Liver (tissue), 9 donors: ENCODE results near the gene TNS3. TPM values are rescaled to one million over a fixed set of nuclear protein-coding genes. Genes with fewer than 3 reads are reported as not detected.

Experiments used
- DNase-seq: peaks from one replicate; pipeline ENCODE4 v3.0.0-alpha.2; 2017; ENCODE audit warnings: low spot score
- H3K27ac ChIP-seq, 2 donors: one replicate each; pipeline ENCODE4 v1.7.0; 2013; ENCODE audit warnings: inconsistent platforms in 2 of 2, low read length in 2 of 2, control low read depth in 1 of 2, low read depth in 1 of 2, mild to moderate bottlenecking in 1 of 2
- H3K27me3 ChIP-seq, 4 donors: one replicate each; pipeline versions ENCODE4 v1.6.1 to v1.7.0; 2013; ENCODE audit warnings: low read length in 3 of 4, inconsistent platforms in 1 of 4, mild to moderate bottlenecking in 1 of 4, moderate library complexity in 1 of 4; ENCODE audit not compliant: control insufficient read depth in 4 of 4, insufficient read depth in 4 of 4
- H3K36me3 ChIP-seq, 4 donors: one replicate each; pipeline versions ENCODE4 v1.6.1 to v1.7.0; 2013; ENCODE audit warnings: low read length in 3 of 4, mild to moderate bottlenecking in 3 of 4, low read depth in 1 of 4, moderate library complexity in 1 of 4; ENCODE audit not compliant: control insufficient read depth in 4 of 4, insufficient read depth in 3 of 4
- H3K4me1 ChIP-seq, 4 donors: one replicate each; pipeline versions ENCODE4 v1.6.1 to v1.7.0; 2013; ENCODE audit warnings: low read length in 3 of 4, mild to moderate bottlenecking in 3 of 4, moderate library complexity in 1 of 4; ENCODE audit not compliant: control insufficient read depth in 4 of 4, insufficient read depth in 4 of 4
- H3K4me3 ChIP-seq, 3 donors: one replicate each; pipeline versions ENCODE4 v1.6.1 to v1.7.0; 2013; ENCODE audit warnings: low read length in 3 of 3, control low read depth in 1 of 3, low read depth in 1 of 3, mild to moderate bottlenecking in 1 of 3
- H3K9ac ChIP-seq, 2 donors: one replicate each; pipeline ENCODE4 v1.7.0; 2013; ENCODE audit warnings: low read length in 2 of 2, mild to moderate bottlenecking in 2 of 2, moderate library complexity in 2 of 2, control low read depth in 1 of 2, low read depth in 1 of 2
- H3K9me3 ChIP-seq, 4 donors: one replicate each; pipeline versions ENCODE4 v1.6.1 to v1.7.0; 2013; ENCODE audit warnings: low read length in 3 of 4; ENCODE audit not compliant: control insufficient read depth in 4 of 4
- CTCF ChIP-seq: fragments of 150-350 bp; IDR thresholded peaks from 2 replicates; pipeline ENCODE4 v1.5.1; 2017; ENCODE audit warnings: improper control_type of control experiment, low read depth, low read length; ENCODE audit not compliant: missing input control
- FOXA2 ChIP-seq: IDR thresholded peaks from 2 replicates; pipeline ENCODE4 v1.6.1; 2016; ENCODE audit warnings: antibody characterized with exemption
- GABPA ChIP-seq, 2 donors: IDR thresholded peaks in 1 of 2; conservative IDR thresholded peaks in 1 of 2; 2 replicates each; pipeline ENCODE4 v1.6.1; 2016; ENCODE audit warnings: antibody characterized with exemption in 2 of 2, mild to moderate bottlenecking in 1 of 2, moderate library complexity in 1 of 2
- HNF4A ChIP-seq, 2 donors: conservative IDR thresholded peaks; 2 replicates each; pipeline ENCODE4 v1.6.1; 2016; ENCODE audit warnings: antibody characterized with exemption in 2 of 2, mild to moderate bottlenecking in 2 of 2
- HNF4G ChIP-seq: IDR thresholded peaks from 2 replicates; pipeline ENCODE4 v1.6.1; 2016; ENCODE audit warnings: antibody characterized with exemption
- NR2F2 ChIP-seq: IDR thresholded peaks from 2 replicates; pipeline ENCODE4 v1.6.1; 2016; ENCODE audit warnings: antibody characterized with exemption
- RAD21 ChIP-seq, 2 donors: IDR thresholded peaks; 2 replicates each; pipeline ENCODE4 v1.6.1; 2016; ENCODE audit warnings: antibody characterized with exemption in 2 of 2, mild to moderate bottlenecking in 2 of 2
- REST ChIP-seq: IDR thresholded peaks from 2 replicates; pipeline ENCODE4 v1.6.1; 2016; ENCODE audit warnings: antibody characterized with exemption, mild to moderate bottlenecking
- RXRA ChIP-seq, 2 donors: IDR thresholded peaks; 2 replicates each; pipeline ENCODE4 v1.6.1; 2017 to 2018; ENCODE audit warnings: antibody characterized with exemption in 2 of 2, mild to moderate bottlenecking in 1 of 2
- SP1 ChIP-seq: IDR thresholded peaks from 2 replicates; pipeline ENCODE4 v1.6.1; 2018; ENCODE audit warnings: antibody characterized with exemption, mild to moderate bottlenecking
- TAF1 ChIP-seq: conservative IDR thresholded peaks from 2 replicates; pipeline ENCODE4 v1.6.1; 2016; ENCODE audit warnings: antibody characterized with exemption, mild to moderate bottlenecking
- YY1 ChIP-seq: IDR thresholded peaks from 2 replicates; pipeline ENCODE4 v1.6.1; 2016; ENCODE audit warnings: antibody characterized with exemption, mild to moderate bottlenecking
- ZBTB33 ChIP-seq: IDR thresholded peaks from 2 replicates; pipeline ENCODE4 v1.6.1; 2016; ENCODE audit warnings: antibody characterized with exemption
- WGBS: extraction: QIAGEN DNeasy Blood & Tissue Kit; methylation state at CpG from one replicate; pipeline ENCODE4 v1.1.7; 2013; 5-methylcytosine and 5-hydroxymethylcytosine counted together
- polyA plus RNA-seq, 2 donors: library from polyadenylated mRNA; stranded (reverse) in 1 of 2; unstranded in 1 of 2; fragments of 200-250 nt in 1 of 2; fragments of >200 nt in 1 of 2; fragmentation: Nextera tagmentation in 1 of 2; extraction: Ambion mirVana in 1 of 2; gene quantifications; one replicate each; pipeline versions ENCODE4 v1.2.1 to v1.2.3, GENCODE V29; 2013 to 2015
- total RNA-seq, 2 donors: library from RNA; depleted of rRNA; stranded (reverse); fragments of >200 nt; gene quantifications; one replicate each; pipeline ENCODE4 v1.2.3, GENCODE V29; 2014
- donor health status: healthy.
- donor health status: healthy.
- donor health status: healthy.
- donor health status: healthy.
- donor health status: healthy.

The TNS3 gene
- total and polyA plus RNA-seq, 4 donors: 16.8 to 100 (median 29.5) TPM

- peaks cover 0 to 4% (median 0%) of the 10 kb centered on the region in 4 donors for H3K4me1 ChIP-seq
- H3K36me3 ChIP-seq: no peaks in the 10 kb centered on the region
- H3K9me3 ChIP-seq: no peaks in the 10 kb centered on the region
- H3K4me3 ChIP-seq: no peak overlapping the region
- no peak for DNase-seq
- H3K9ac ChIP-seq: no peak overlapping the region
- H3K27me3 ChIP-seq: no peaks in the 10 kb centered on the region
- TF ChIP-seq FOXA2 (no peak), GABPA (IDR thresholded peaks at IDR 0.05 in 1 of 2, conservative IDR thresholded peaks at IDR 0.05 in 1 of 2) (no peak), RAD21 (IDR thresholded peaks at IDR 0.05) (no peak), RXRA (IDR thresholded peaks at IDR 0.05) (no peak), HNF4A (conservative IDR thresholded peaks at IDR 0.05) (no peak), NR2F2 (no peak), HNF4G (no peak), YY1 (no peak), TAF1 (no peak), REST (no peak), SP1 (no peak), ZBTB33 (no peak), CTCF (no peak)
- H3K27ac ChIP-seq: no peak overlapping the region
Measured at GRCh38 chr7:47244692-47245091, 337.2 kb downstream of the TNS3 start.

- no peak overlapping the region for H3K4me3 ChIP-seq
- TF ChIP-seq NR2F2: peak; percentile 21
- no peak for TF ChIP-seq REST
- H3K27me3 ChIP-seq: no peaks in the 10 kb centered on the region
- 76% methylated on average over 10 of the region's 10 CpGs for WGBS
- H3K9me3 ChIP-seq: no peaks in the 10 kb centered on the region
- H3K36me3 ChIP-seq: no peaks in the 10 kb centered on the region
- H3K9ac ChIP-seq: no peak overlapping the region
- H3K4me1 ChIP-seq: no peaks in the 10 kb centered on the region
- no peak for DNase-seq
- no peak overlapping the region for H3K27ac ChIP-seq
Measured at GRCh38 chr7:47241112-47242065, 340.5 kb downstream of the TNS3 start.
